Stimulated activated CD8-positive, alpha-beta memory T cell treated with anti-CD3 and anti-CD28 coated beads, Interleukin-4, amount 100 ng/mL, for 48 hours (primary cell): ENCODE results near the gene EBF4.

Experiments
- DNase-seq: peaks from one replicate; pipeline ENCODE4 v3.0.0-alpha.2; 2020

Gene EBF4

GRCh38 chr20:2692036-2692885 is at the start of gene EBF4:
EBF4 (plus strand) TSS chr20:2692780; CDS start chr20:2693646, 866 bp downstream.
- DNase-seq: no peak

GRCh38 chr20:2643708-2644107 is 48.9 kb upstream of the EBF4 start:
- no peak for DNase-seq

GRCh38 chr20:2651772-2652723 is 40.5 kb upstream of the EBF4 start, which contains the start of gene NOP56:
NOP56 (plus strand) TSS chr20:2652632; CDS start chr20:2652661, 29 bp downstream.
- peak; percentile 97 for DNase-seq

- peak; percentile 66 for DNase-seq
Observed at GRCh38 chr20:2652724-2653555, 39.6 kb upstream of the EBF4 start.

- no peak for DNase-seq
Observed at GRCh38 chr20:2653556-2654383, 38.8 kb upstream of the EBF4 start.

- DNase-seq: no peak
Observed at GRCh38 chr20:2654384-2654822, 38.2 kb upstream of the EBF4 start.

GRCh38 chr20:2654831-2655230 is 37.7 kb upstream of the EBF4 start:
- no peak for DNase-seq

- DNase-seq: no peak
Observed at GRCh38 chr20:2655331-2656116, 37.1 kb upstream of the EBF4 start.

GRCh38 chr20:2656471-2657117 is 36.0 kb upstream of the EBF4 start:
- no peak for DNase-seq

GRCh38 chr20:2657241-2657640 is 35.3 kb upstream of the EBF4 start:
- no peak for DNase-seq

- no peak for DNase-seq
Observed at GRCh38 chr20:2657674-2658073, 34.9 kb upstream of the EBF4 start.

GRCh38 chr20:2658414-2659354 is 33.9 kb upstream of the EBF4 start:
- DNase-seq: peak; percentile 50

- no peak for DNase-seq
Observed at GRCh38 chr20:2659547-2659946, 33.0 kb upstream of the EBF4 start.

GRCh38 chr20:2663364-2663886 is 29.2 kb upstream of the EBF4 start:
- DNase-seq: no peak

GRCh38 chr20:2663887-2664719 is 28.5 kb upstream of the EBF4 start, which contains the start of gene IDH3B:
IDH3B (minus strand) TSS chr20:2664216; CDS start chr20:2664188, 28 bp downstream.
- DNase-seq: peak; percentile 96

GRCh38 chr20:2671977-2672376 is 20.6 kb upstream of the EBF4 start:
- no peak for DNase-seq

- DNase-seq: no peak
Observed at GRCh38 chr20:2672446-2672845, 20.1 kb upstream of the EBF4 start.

GRCh38 chr20:2673453-2673852 is 19.1 kb upstream of the EBF4 start:
- no peak for DNase-seq
